K562 (cell line): Measurements from ENCODE around the gene SPRY4. TPM values are rescaled to one million over a fixed set of nuclear protein-coding genes. Genes with fewer than 3 reads are reported as not detected.
A peak's percentile ranks its signal among the peaks of the same experiment; 100 is the strongest.

ENCODE experiments used
- CREBBP ChIP-seq: IDR thresholded peaks from one replicate; pipeline ENCODE4 v1.6.1; 2012; ENCODE audit warnings: low read depth, mild to moderate bottlenecking, control low read depth, inconsistent platforms, low read length
- GATAD2A ChIP-seq: fragments of 450-650 bp; IDR thresholded peaks from 2 replicates; pipeline ENCODE4 v1.6.1; 2017
- HEY1 ChIP-seq: fragments of 250-450 bp; sonication (Bioruptor Pico); IDR thresholded peaks from 2 replicates; pipeline ENCODE4 v1.5.0; 2020; ENCODE audit warnings: mild to moderate bottlenecking, moderate library complexity, borderline replicate concordance
- HOXB6 ChIP-seq: fragments of 250-450 bp; sonication (Bioruptor Pico); IDR thresholded peaks from 2 replicates; pipeline ENCODE4 v1.5.1; 2022; ENCODE audit warnings: mild to moderate bottlenecking, borderline replicate concordance
- ILF3 ChIP-seq: fragments of 450-650 bp; IDR thresholded peaks from 2 replicates; pipeline ENCODE4 v1.6.1; 2018; ENCODE audit warnings: antibody characterized with exemption, mild to moderate bottlenecking, moderate library complexity, borderline replicate concordance
- JUND ChIP-seq, 2 experiments: IDR thresholded peaks; 2 replicates in 1 of 2; 3 replicates in 1 of 2; pipeline ENCODE4 v1.6.1; 2011; ENCODE audit warnings: borderline replicate concordance in 2 of 2, low read depth in 2 of 2, low read length in 2 of 2, improper control_type of control experiment in 1 of 2, missing biosample characterization in 1 of 2, missing genetic modification characterization in 1 of 2, missing genetic modification reagents in 1 of 2
- RBM25 ChIP-seq: fragments of 200-400 bp; formaldehyde crosslinking; IDR thresholded peaks from 2 replicates; pipeline ENCODE4 v1.6.1; 2018; ENCODE audit warnings: low read length, low read depth, moderate library complexity; ENCODE audit not compliant: severe bottlenecking
- RBM34 ChIP-seq: fragments of 200-400 bp; formaldehyde crosslinking; IDR thresholded peaks from 2 replicates; pipeline ENCODE4 v1.6.1; 2018; ENCODE audit warnings: low read length, borderline replicate concordance; ENCODE audit not compliant: insufficient read depth
- SAP30 ChIP-seq: fragments of 200-600 bp; sonication (generic); IDR thresholded peaks from 2 replicates; pipeline ENCODE4 v1.6.1; 2012; ENCODE audit warnings: borderline replicate concordance, low read depth, mild to moderate bottlenecking, moderate library complexity, low read length, control low read depth, inconsistent platforms; ENCODE audit not compliant: insufficient read depth, poor library complexity, severe bottlenecking
- ZBTB17 ChIP-seq: fragments of 450-650 bp; formaldehyde crosslinking; IDR thresholded peaks from 2 replicates; pipeline ENCODE4 v1.4.0; 2020; ENCODE audit warnings: mild to moderate bottlenecking
- polyA plus RNA-seq, 8 experiments: library from polyadenylated mRNA; depleted of rRNA in 4 of 8; stranded (reverse) in 5 of 8; unstranded in 3 of 8; fragments of >200 nt; fragmentation: Nextera tagmentation in 2 of 8; fragmentation: Illumina TruSeq in 1 of 8; extraction: Ambion mirVana in 2 of 8; extraction: Trizol in 1 of 8; gene quantifications; 2 replicates each; pipeline versions ENCODE4 v1.2.1 to v1.2.3, GENCODE V29; 2011 to 2014; ENCODE audit warnings: inconsistent platforms in 1 of 8, missing spikeins in 1 of 8
- total RNA-seq, 7 experiments: library from RNA; depleted of rRNA in 6 of 7; stranded (reverse); fragments of >200 nt in 6 of 7; fragmentation: Illumina TruSeq in 2 of 7; extraction: Trizol in 2 of 7; gene quantifications; 2 replicates each; pipeline versions ENCODE4 v1.2.1 to v1.2.3, GENCODE V29; 2011 to 2021; ENCODE audit warnings: low replicate concordance in 1 of 7
- TF ChIP-seq, protein P1 (sequence below): sonication (generic); formaldehyde crosslinking; IDR thresholded peaks from 2 replicates; pipeline ENCODE4 v1.4.0; 2020; ENCODE audit warnings: mild to moderate bottlenecking, missing genetic modification reagents
- TF ChIP-seq, protein P2 (sequence below): fragments of 250-450 bp; sonication (Bioruptor Pico); IDR thresholded peaks from 2 replicates; pipeline ENCODE4 v1.4.0; 2020
- TF ChIP-seq, protein P3 (sequence below): fragments of 150-350 bp; IDR thresholded peaks from 2 replicates; pipeline ENCODE4 v1.6.1; 2014; ENCODE audit warnings: low read depth, mild to moderate bottlenecking, low read length, borderline replicate concordance

The SPRY4 gene
- total and polyA plus RNA-seq, 9 of the 15 experiments (the other 6 are each of a cell fraction or from before 2014, with no cell fraction given), result 2.6 to 24.2 (median 9.5) TPM

DNA sequence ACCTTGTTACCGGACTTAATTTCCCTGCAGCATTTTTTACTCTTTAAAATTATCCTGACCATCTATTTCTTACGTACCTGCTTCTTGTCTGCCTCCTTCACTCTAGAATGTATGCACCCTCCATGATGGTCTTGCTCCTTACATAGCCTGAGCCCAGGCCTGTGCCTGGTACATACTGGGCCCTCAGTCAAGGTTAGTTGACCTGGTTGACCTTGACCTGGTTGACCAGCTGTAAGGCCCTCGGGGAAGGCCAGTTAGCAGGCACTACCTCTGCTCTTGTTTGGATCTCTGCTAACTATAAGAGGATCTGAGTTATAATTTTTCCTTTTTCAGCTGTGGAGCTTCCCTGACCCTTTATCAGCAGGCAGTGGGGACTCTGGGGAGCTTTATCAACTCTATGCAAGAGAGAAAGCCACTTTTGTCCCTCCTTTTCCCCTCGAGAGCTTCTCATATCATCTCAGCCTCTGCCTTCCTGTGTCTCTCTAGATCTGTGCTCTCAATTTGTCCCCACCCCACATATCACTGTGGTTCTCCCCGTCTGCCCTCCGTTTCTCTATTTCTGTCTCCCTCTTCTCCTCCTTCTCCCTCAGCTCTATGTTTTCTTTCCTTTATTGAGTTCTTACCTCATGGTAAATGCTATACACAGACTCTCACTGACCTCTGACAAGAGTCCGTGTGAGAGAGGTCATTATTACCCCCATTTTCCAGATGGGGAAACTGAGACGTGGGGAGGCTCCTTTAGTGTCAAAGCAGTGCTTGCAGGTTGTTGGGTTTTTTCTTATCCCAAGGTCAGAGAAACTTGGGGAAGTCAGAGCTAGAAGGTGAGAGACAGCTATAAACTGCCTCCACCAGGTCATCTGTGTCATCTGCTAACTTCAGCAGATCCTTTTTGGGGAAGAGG, 28.6 kb downstream of the SPRY4 start (continued):
- TF ChIP-seq JUND (IDR thresholded peaks at IDR 0.05; ENCODE audit: borderline replicate concordance, low read depth, low read length) (no peak), JUND (tag; IDR thresholded peaks at IDR 0.05; ENCODE audit: borderline replicate concordance, low read depth, low read length) (0 out of 3 replicates have a peak, but pooled peaks have one; percentile 17), ZBTB17 (CRISPR knock-in tag) (no peak), HEY1 (no peak), SAP30 (no peak), ILF3 (no peak), GATAD2A (no peak), RBM25 (peak; percentile 90), RBM34 (no peak), HOXB6 (CRISPR knock-in tag) (no peak), CREBBP (no peak)
- TF ChIP-seq, protein P1, sequence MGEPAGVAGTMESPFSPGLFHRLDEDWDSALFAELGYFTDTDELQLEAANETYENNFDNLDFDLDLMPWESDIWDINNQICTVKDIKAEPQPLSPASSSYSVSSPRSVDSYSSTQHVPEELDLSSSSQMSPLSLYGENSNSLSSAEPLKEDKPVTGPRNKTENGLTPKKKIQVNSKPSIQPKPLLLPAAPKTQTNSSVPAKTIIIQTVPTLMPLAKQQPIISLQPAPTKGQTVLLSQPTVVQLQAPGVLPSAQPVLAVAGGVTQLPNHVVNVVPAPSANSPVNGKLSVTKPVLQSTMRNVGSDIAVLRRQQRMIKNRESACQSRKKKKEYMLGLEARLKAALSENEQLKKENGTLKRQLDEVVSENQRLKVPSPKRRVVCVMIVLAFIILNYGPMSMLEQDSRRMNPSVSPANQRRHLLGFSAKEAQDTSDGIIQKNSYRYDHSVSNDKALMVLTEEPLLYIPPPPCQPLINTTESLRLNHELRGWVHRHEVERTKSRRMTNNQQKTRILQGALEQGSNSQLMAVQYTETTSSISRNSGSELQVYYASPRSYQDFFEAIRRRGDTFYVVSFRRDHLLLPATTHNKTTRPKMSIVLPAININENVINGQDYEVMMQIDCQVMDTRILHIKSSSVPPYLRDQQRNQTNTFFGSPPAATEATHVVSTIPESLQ, result no peak
- TF ChIP-seq, protein P2, sequence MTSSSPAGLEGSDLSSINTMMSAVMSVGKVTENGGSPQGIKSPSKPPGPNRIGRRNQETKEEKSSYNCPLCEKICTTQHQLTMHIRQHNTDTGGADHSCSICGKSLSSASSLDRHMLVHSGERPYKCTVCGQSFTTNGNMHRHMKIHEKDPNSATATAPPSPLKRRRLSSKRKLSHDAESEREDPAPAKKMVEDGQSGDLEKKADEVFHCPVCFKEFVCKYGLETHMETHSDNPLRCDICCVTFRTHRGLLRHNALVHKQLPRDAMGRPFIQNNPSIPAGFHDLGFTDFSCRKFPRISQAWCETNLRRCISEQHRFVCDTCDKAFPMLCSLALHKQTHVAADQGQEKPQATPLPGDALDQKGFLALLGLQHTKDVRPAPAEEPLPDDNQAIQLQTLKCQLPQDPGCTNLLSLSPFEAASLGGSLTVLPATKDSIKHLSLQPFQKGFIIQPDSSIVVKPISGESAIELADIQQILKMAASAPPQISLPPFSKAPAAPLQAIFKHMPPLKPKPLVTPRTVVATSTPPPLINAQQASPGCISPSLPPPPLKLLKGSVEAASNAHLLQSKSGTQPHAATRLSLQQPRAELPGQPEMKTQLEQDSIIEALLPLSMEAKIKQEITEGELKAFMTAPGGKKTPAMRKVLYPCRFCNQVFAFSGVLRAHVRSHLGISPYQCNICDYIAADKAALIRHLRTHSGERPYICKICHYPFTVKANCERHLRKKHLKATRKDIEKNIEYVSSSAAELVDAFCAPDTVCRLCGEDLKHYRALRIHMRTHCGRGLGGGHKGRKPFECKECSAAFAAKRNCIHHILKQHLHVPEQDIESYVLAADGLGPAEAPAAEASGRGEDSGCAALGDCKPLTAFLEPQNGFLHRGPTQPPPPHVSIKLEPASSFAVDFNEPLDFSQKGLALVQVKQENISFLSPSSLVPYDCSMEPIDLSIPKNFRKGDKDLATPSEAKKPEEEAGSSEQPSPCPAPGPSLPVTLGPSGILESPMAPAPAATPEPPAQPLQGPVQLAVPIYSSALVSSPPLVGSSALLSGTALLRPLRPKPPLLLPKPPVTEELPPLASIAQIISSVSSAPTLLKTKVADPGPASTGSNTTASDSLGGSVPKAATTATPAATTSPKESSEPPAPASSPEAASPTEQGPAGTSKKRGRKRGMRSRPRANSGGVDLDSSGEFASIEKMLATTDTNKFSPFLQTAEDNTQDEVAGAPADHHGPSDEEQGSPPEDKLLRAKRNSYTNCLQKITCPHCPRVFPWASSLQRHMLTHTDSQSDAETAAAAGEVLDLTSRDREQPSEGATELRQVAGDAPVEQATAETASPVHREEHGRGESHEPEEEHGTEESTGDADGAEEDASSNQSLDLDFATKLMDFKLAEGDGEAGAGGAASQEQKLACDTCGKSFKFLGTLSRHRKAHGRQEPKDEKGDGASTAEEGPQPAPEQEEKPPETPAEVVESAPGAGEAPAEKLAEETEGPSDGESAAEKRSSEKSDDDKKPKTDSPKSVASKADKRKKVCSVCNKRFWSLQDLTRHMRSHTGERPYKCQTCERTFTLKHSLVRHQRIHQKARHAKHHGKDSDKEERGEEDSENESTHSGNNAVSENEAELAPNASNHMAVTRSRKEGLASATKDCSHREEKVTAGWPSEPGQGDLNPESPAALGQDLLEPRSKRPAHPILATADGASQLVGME (CRISPR knock-in tag), result no peak
- TF ChIP-seq, protein P3, sequence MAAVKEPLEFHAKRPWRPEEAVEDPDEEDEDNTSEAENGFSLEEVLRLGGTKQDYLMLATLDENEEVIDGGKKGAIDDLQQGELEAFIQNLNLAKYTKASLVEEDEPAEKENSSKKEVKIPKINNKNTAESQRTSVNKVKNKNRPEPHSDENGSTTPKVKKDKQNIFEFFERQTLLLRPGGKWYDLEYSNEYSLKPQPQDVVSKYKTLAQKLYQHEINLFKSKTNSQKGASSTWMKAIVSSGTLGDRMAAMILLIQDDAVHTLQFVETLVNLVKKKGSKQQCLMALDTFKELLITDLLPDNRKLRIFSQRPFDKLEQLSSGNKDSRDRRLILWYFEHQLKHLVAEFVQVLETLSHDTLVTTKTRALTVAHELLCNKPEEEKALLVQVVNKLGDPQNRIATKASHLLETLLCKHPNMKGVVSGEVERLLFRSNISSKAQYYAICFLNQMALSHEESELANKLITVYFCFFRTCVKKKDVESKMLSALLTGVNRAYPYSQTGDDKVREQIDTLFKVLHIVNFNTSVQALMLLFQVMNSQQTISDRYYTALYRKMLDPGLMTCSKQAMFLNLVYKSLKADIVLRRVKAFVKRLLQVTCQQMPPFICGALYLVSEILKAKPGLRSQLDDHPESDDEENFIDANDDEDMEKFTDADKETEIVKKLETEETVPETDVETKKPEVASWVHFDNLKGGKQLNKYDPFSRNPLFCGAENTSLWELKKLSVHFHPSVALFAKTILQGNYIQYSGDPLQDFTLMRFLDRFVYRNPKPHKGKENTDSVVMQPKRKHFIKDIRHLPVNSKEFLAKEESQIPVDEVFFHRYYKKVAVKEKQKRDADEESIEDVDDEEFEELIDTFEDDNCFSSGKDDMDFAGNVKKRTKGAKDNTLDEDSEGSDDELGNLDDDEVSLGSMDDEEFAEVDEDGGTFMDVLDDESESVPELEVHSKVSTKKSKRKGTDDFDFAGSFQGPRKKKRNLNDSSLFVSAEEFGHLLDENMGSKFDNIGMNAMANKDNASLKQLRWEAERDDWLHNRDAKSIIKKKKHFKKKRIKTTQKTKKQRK, result no peak
